K562 (cell line): ENCODE results near the gene ARL2. TPM values are rescaled to one million over a fixed set of nuclear protein-coding genes. Genes with fewer than 3 reads are reported as not detected.

Experiments
- ATF6 ChIP-seq: sonication (generic); formaldehyde crosslinking; IDR thresholded peaks from 2 replicates; pipeline ENCODE4 v1.4.0; 2020; ENCODE audit warnings: mild to moderate bottlenecking, missing genetic modification reagents
- CAMTA2 ChIP-seq: fragments of 250-450 bp; sonication (Bioruptor Pico); conservative IDR thresholded peaks from 2 replicates; pipeline ENCODE4 v1.5.1; 2022
- CEBPZ ChIP-seq: fragments of 150-350 bp; IDR thresholded peaks from 2 replicates; pipeline ENCODE4 v1.6.1; 2014; ENCODE audit warnings: low read depth, mild to moderate bottlenecking, low read length, borderline replicate concordance
- CHAMP1 ChIP-seq: fragments of 450-650 bp; IDR thresholded peaks from 2 replicates; pipeline ENCODE4 v1.6.1; 2016; ENCODE audit warnings: mild to moderate bottlenecking
- GABPA ChIP-seq: fragments of 200-800 bp; sonication (Bioruptor generic); conservative IDR thresholded peaks from 2 replicates; pipeline ENCODE4 v1.6.1; 2016; ENCODE audit warnings: low read depth, missing genetic modification characterization, missing compliant biosample characterization
- IRF1 ChIP-seq: sonication (generic); formaldehyde crosslinking; IDR thresholded peaks from 2 replicates; pipeline ENCODE4 v1.8.0; 2022; ENCODE audit warnings: missing genetic modification reagents, mild to moderate bottlenecking, borderline replicate concordance
- MAFK ChIP-seq: IDR thresholded peaks from 2 replicates; pipeline ENCODE4 v1.6.1; 2011; ENCODE audit warnings: low read length, improper control_type of control experiment
- MAX ChIP-seq: sonication (generic); formaldehyde crosslinking; IDR thresholded peaks from 2 replicates; pipeline ENCODE4 v1.9.0; 2022; ENCODE audit warnings: mild to moderate bottlenecking, missing genetic modification reagents
- RHOXF2B ChIP-seq: fragments of 250-450 bp; sonication (Bioruptor Pico); conservative IDR thresholded peaks from 2 replicates; pipeline ENCODE4 v1.5.1; 2021
- TEAD2 ChIP-seq: fragments of 450-650 bp; IDR thresholded peaks from 2 replicates; pipeline ENCODE4 v1.6.1; 2016; ENCODE audit warnings: missing genetic modification characterization, control low read depth, missing compliant biosample characterization
- ZBTB11 ChIP-seq, 3 experiments: fragments of 200-800 bp in 1 of 3; fragments of 250-450 bp in 1 of 3; fragments of 450-650 bp in 1 of 3; sonication (Bioruptor Pico) in 1 of 3; sonication (Bioruptor generic) in 1 of 3; formaldehyde crosslinking in 1 of 3; IDR thresholded peaks; 2 replicates each; pipeline versions ENCODE4 v1.6.1 to v1.8.0; 2016 to 2022; ENCODE audit warnings: mild to moderate bottlenecking in 2 of 3, missing genetic modification characterization in 2 of 3, missing compliant biosample characterization in 1 of 3, moderate library complexity in 1 of 3
- ZNF224 ChIP-seq: sonication (generic); formaldehyde crosslinking; IDR thresholded peaks from 2 replicates; pipeline ENCODE4 v1.8.0; 2022; ENCODE audit warnings: mild to moderate bottlenecking, missing genetic modification reagents
- ZNF583 ChIP-seq: fragments of 250-450 bp; sonication (Bioruptor Pico); IDR thresholded peaks from 2 replicates; pipeline ENCODE4 v1.4.0; 2020
- ZSCAN32 ChIP-seq: fragments of 450-650 bp; formaldehyde crosslinking; IDR thresholded peaks from 2 replicates; pipeline ENCODE4 v1.4.0; 2020; ENCODE audit warnings: mild to moderate bottlenecking, moderate library complexity
- polyA plus RNA-seq, 8 experiments: library from polyadenylated mRNA; depleted of rRNA in 4 of 8; stranded (reverse) in 5 of 8; unstranded in 3 of 8; fragments of >200 nt; fragmentation: Nextera tagmentation in 2 of 8; fragmentation: Illumina TruSeq in 1 of 8; extraction: Ambion mirVana in 2 of 8; extraction: Trizol in 1 of 8; gene quantifications; 2 replicates each; pipeline versions ENCODE4 v1.2.1 to v1.2.3, GENCODE V29; 2011 to 2014; ENCODE audit warnings: inconsistent platforms in 1 of 8, missing spikeins in 1 of 8
- total RNA-seq, 7 experiments: library from RNA; depleted of rRNA in 6 of 7; stranded (reverse); fragments of >200 nt in 6 of 7; fragmentation: Illumina TruSeq in 2 of 7; extraction: Trizol in 2 of 7; gene quantifications; 2 replicates each; pipeline versions ENCODE4 v1.2.1 to v1.2.3, GENCODE V29; 2011 to 2021; ENCODE audit warnings: low replicate concordance in 1 of 7

Gene ARL2
- total and polyA plus RNA-seq, 9 of the 15 experiments (the other 6 are each of a cell fraction or from before 2014, with no cell fraction given): 5.7 to 154 (median 92.2) TPM

- TF ChIP-seq ZBTB11 (CRISPR knock-in tag; IDR thresholded peaks at IDR 0.05) (peak in 1 of 3 experiments; percentile 73; a peak in 1 of 6 replicates), ZSCAN32 (CRISPR knock-in tag) (no peak), GABPA (tag) (peak; percentile 81), MAX (CRISPR knock-in tag) (no peak), ZNF224 (CRISPR knock-in tag) (no peak), CEBPZ (no peak), ZNF583 (CRISPR knock-in tag) (no peak), MAFK (peak; percentile 70), TEAD2 (no peak), ATF6 (CRISPR knock-in tag) (no peak), CHAMP1 (no peak), RHOXF2B (CRISPR knock-in tag) (no peak), IRF1 (CRISPR knock-in tag) (no peak), CAMTA2 (no peak)
These were observed 23.6 kb upstream of the ARL2 start (continued) for GRCh38 chr11:64990222-64990923.
